Measurements from ENCODE around the gene ZNF385D. TPM values are rescaled to one million over a fixed set of nuclear protein-coding genes. Genes with fewer than 3 reads are reported as not detected.
"Not testable (repeated sequence)": the region's sequence is repeated elsewhere in the genome, so short reads cannot be mapped to it uniquely, and the experiment has no call there.

The ZNF385D gene
- total RNA-seq, 1 donor from 2014 or later: 5.4 TPM

- DNase-seq: no peak
Observed at GRCh38 chr3:21515417-21515816, 235.6 kb downstream of the ZNF385D start.

GRCh38 chr3:21509731-21510470 is 241.1 kb downstream of the ZNF385D start:
- no peak for DNase-seq

DNA sequence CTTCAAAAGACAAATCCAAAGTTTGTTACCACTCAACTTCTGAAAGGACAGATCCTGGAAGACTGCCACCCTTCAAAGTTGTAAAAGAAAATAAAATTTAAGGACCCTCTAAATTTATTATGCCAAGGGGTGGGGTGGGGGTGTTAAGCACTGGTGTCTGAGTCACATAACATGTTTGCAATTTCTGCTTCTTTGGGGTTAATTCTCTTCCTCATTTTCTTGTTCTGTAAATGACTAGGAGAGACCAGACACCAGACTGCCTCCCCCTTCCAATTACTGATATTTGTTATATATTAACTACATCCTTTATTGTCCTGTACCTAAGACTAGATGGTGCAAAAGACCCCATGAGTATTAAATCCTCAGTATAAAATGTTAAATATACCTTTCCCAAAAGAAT is 242.8 kb downstream of the ZNF385D start:
- DNase-seq: no peak

DNA sequence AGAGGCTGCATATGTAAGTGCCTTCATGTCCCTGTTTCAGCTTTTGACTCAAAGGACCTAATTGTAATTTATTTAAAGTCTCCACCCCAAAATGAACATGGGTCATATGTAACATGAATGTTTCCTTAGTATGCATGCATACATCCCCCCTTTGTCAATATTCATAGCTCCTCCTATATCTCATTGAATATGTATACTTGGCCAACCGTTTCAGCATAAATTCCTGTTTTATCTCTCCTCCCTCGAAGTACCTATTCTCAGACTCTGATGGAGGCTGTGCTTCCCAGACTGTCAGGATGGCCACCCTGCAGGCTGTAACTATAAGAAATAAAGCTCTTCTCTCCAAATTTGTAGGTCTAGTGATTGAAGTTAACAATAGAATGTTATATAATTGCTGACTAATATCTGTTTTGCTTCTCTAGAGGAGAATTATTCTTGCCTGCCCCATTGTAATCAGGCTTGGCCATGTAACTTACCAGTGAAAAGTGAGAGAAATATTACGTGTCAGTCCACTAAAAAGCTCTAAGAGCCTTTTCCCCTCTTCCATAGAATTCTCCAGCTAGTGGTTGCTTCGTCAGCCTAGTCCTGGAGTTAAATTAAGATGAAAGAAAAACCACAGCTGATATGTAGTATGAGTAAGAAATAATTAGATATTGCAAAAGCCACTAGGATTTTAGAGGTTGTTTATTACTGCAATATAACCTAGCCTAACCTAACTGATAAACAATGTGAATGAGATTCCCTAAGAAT is 245.1 kb downstream of the ZNF385D start:
- DNase-seq: no peak

- no peak for DNase-seq
Observed at GRCh38 chr3:21502656-21503055, 248.4 kb downstream of the ZNF385D start.

DNA sequence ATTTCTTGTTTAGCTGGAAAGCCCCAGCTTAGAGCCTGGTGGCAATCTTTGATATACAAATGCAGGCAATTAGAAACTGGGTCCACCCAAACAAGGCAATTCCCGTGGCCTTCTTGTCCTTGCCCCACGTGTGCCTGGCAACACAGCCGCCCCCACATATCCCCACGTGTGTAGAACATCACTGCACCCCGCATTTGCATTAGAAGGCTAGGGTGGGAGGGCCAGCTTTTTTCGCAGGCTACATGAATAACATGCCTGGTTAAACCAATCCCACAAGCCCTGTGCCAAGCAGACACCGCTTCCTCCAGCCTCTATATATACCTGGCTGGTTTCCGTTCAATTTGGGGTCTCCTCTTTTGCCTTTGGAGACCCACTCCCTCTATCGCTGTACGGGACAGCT is 250.2 kb downstream of the ZNF385D start:
- DNase-seq: no peak

GRCh38 chr3:21490671-21491070 is 260.3 kb downstream of the ZNF385D start:
- DNase-seq: not testable (repeated sequence)

- no peak for DNase-seq
Observed at GRCh38 chr3:21487520-21487919, 263.5 kb downstream of the ZNF385D start.

DNA sequence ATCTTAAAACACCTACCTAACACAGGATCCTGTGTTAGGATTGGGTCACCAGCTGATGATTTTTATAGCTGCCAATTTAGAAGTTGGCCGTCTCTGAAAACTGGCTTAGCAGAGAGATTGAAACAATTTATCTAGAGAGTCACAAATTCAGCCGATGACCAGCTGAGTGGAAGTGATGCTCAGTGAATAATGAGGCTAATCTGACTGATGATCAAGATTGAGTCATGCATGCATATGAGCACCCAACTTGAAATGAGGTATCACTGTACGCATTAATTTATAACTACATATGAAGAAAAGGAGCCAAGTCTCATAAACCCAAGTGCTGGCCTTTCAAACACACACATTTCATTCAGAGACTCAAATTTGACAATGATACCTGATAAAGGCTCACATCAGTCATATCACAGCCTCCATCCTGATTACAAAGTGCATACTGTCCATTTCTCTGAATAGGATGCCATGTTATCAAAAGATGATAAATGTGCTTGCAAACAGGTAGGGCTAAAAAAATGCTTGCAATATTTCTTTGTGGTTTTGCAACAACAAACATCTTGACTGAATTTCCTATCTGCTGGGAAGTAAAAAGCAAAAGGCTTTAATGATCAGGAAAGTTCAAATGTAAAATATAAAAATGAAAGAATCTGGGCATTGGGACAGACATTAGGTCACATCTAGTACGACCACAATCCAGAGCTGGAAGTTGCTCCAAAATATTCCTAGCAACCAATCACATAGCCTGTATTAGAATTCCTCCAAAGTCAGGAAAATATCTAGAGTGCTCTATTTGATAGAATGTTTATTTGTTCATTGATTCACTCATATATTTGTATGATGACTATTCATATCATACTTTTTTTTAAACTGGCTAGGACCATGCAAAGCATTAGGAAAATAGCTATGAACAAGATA is 264.7 kb downstream of the ZNF385D start:
- not testable (repeated sequence) for DNase-seq

DNA sequence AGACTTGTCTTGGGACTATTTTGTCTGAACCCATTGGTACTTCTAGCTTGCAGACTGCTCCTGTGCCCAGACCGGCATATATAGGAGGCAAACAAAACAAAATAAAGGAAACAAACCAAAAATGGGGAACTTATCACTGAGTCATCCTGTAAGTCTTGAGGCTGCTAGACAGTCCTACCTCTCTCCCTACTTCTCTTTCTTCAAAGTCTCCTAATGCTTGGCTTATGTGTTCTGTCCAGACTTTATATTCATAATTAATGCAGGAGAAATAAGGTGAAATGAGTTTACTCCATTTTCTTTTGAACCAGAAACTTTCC is 266.2 kb downstream of the ZNF385D start:
- no peak for DNase-seq

GRCh38 chr3:21484057-21484827 is 266.8 kb downstream of the ZNF385D start:
- peak; percentile 66 for DNase-seq

GRCh38 chr3:21481991-21482390 is 269.0 kb downstream of the ZNF385D start:
- no peak for DNase-seq

GRCh38 chr3:21477541-21478288 is 273.3 kb downstream of the ZNF385D start:
- DNase-seq: no peak

DNA sequence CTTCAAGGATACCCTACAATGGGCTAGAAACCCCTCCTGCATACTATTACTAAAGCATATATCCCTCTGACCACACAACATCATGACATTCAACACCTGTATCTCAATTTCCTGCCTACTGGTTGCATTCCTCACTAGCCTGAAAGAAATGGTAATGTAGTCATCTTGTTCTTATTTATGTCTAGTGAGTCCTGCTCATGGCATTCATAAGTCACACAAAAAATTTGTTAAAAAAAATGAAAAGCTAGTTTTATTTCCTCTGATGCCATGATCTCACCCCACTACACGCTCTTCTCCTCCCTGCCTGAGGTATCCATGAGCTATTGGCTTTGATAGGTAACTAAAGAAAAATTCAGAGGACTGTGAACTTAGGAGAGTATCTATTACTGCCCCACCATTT is 284.5 kb downstream of the ZNF385D start:
- DNase-seq: no peak

DNA sequence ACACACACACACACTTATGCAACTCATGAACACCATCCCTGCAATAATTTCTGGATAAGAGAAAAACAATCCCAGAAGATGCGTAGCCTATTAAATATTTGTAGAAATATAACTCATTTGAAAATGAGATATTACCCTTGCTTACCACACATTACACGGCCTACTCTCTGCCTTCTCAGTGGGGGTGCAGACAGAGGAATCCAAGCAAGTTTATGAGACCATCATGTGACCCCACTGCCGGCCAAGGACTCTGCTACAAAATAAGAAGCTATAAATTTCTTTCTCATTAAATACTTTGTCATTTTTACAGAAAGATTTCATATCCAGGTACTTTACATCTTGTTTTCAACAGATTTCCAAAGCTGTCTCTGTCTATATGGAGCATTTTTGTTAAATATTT is 286.3 kb downstream of the ZNF385D start:
- DNase-seq: no peak

- DNase-seq: no peak
Observed at GRCh38 chr3:21463319-21463718, 287.7 kb downstream of the ZNF385D start.

GRCh38 chr3:21462141-21462540 is 288.9 kb downstream of the ZNF385D start:
- DNase-seq: no peak

GRCh38 chr3:21457084-21457483 is 293.9 kb downstream of the ZNF385D start:
- DNase-seq: no peak

- no peak for DNase-seq
Observed at GRCh38 chr3:21449738-21450137, 301.3 kb downstream of the ZNF385D start.

- DNase-seq: peak; percentile 73
Observed at GRCh38 chr3:21447476-21448151, 303.4 kb downstream of the ZNF385D start.
